Activated CD4-positive, alpha-beta T cell treated with anti-CD3 and anti-CD28 coated beads, Interleukin-2, Interleukin-4, amounts not matched to agents 100 ng/mL and 50 ng/mL, durations not matched to agents 16 hours and 8 hours (primary cell): ENCODE data around the gene GFY.

Experiments
- DNase-seq: peaks from one replicate; pipeline ENCODE4 v3.0.0-alpha.2; 2020; ENCODE audit warnings: low spot score

Gene GFY

GRCh38 chr19:49425178-49425577 lies at the start of gene GFY:
TSS of gene GFY (plus strand) at chr19:49425388. CDS start at chr19:49426431, 1,043 bp downstream.
- no peak for DNase-seq

DNA sequence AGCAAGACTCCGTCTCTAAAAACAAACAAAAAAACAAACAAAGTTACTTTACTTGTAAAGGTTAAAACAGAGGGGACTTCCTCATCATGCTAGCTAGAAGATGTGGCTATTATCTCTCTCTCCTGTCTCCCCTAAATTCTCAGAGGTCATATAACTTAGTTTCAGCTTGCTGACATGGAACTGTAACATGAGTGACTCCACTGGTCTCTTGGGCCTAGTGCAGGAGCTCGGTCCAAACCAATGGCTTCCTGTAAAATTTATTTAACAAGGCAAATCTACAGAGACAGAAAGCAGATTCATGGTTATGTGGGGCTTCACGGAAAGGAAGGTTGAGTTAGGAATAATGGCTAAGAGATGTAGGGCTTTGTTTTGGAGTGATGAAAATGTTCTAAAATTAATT lies 46.7 kb upstream of the GFY start:
- no peak for DNase-seq

DNA sequence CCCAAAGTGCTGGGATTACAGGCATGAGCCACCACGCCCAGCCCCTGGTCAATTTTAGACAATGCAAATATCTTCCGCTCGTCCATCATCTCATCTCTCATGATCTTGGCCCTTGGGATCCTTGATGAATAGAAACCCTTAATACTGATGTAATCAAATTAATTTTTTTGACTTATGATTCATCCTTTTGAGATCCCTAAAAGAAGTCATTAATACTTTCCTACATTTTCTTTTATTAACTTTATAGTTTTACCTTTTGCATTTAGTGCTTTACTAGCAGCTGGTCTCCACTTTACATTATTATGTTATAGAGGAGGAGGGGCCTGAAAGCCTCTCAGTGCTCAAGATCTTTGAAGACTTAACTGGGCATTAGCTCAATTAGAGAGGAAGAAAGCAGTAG lies 44.8 kb upstream of the GFY start:
- no peak for DNase-seq

DNA sequence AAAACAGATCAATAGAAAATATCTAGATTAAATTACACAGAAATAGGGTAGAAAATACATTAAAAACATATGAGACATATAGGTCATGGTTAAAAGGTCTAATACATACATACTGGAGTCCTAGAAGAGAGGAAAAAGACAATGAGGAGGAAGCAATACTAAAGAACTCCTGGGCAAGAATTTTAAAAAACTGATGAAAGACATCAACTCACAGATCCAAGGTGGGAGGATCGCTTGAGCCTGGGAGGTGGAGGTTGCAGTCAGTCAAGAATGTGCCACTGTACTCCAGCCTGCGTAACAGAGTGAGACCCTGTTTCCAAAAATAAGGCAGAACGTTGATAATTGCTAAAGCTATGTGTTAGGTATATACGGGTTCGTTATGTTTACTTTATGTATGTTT lies 42.5 kb upstream of the GFY start:
- DNase-seq, result no peak

GRCh38 chr19:49383599-49383998 lies 41.6 kb upstream of the GFY start:
- no peak for DNase-seq

- peak; percentile 53 for DNase-seq
Measured at GRCh38 chr19:49387936-49388372, 37.2 kb upstream of the GFY start, which contains the start of gene KASH5. TSS of gene KASH5 (plus strand) at chr19:49388249. CDS start at chr19:49390884, 2,635 bp downstream.

DNA sequence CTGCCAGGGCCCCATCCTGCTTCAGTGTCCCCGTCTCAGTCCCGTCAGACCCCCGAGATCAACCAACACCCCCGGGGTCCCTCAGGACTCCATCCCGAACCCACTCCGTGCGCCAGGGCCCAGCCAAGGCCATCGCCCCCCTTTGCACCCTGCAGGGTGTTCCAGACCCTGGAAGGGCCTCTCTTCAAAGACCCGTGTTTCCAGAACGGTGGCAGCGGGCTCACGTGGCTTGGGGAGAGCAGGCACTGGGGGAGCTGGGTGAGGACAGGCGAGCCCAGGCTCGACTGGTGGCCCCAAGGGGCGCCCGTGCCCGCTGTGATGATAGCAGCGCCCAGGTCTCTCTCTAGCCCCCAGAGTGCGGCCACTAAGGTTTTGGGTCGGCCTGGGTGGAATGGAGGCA lies 35.8 kb upstream of the GFY start:
- DNase-seq, result no peak

GRCh38 chr19:49390131-49390928 lies 34.9 kb upstream of the GFY start:
- no peak for DNase-seq

DNA sequence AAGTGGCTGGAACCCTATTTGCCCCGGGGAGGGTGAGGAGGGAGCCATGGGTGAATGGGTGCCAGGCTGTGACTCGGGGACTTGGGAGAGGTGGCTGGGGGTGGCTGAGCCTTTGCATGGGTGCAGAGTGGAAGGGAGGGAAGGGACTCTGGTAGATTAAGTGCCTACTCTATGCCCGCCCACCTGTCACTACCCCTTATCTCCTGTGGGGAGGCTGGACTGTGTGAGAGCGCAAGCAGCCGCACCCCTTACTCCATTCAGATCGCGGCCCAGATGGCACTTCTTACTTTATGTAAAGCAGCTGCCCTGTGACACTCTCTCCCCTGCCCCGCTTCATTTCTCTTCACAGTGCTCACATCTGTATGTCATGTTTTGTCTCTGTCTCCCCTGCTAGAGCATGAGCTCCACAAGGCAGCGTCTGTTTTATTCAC lies 34.2 kb upstream of the GFY start:
- no peak for DNase-seq

DNA sequence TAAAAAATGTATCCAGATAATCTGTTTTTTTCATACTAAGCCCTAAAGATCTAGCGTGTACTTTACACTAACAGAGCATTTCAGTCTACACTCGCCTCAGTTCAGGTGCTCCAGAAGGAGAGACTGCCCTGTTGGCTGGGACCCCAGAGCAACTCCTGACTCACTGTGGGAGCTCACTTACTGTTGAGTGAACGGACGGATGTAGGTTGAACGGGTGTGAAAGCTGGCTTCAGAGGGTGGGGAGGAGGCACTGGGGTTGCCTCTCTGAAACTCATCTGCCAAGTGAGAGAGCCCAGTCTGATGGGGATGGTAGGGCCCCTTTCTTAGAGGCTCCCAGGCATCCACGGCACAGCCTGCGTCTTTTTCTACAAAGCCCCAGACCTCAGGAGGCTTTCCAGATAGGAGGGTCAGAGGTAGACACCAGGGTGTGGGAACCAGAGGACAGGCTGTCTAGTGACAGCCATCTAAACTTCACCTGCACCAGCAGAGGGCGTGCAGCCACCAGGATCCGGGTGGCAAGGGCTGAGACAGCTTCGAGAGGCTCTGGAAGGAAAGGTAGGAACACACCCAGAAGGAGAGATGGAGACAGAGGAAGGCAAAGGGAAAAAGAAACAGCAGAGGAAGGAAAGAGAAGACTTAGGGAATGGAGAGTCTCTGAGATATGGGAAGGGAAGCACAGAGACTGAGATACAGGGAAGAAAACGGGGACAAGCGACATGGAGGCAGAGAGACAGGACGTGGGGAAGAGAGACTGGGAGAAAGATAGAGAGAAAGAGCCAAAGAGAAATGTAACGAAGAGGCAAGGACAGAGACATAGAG lies 33.4 kb upstream of the GFY start:
- DNase-seq, result peak; percentile 79

GRCh38 chr19:49393881-49394280 lies 31.3 kb upstream of the GFY start:
- DNase-seq, result no peak

DNA sequence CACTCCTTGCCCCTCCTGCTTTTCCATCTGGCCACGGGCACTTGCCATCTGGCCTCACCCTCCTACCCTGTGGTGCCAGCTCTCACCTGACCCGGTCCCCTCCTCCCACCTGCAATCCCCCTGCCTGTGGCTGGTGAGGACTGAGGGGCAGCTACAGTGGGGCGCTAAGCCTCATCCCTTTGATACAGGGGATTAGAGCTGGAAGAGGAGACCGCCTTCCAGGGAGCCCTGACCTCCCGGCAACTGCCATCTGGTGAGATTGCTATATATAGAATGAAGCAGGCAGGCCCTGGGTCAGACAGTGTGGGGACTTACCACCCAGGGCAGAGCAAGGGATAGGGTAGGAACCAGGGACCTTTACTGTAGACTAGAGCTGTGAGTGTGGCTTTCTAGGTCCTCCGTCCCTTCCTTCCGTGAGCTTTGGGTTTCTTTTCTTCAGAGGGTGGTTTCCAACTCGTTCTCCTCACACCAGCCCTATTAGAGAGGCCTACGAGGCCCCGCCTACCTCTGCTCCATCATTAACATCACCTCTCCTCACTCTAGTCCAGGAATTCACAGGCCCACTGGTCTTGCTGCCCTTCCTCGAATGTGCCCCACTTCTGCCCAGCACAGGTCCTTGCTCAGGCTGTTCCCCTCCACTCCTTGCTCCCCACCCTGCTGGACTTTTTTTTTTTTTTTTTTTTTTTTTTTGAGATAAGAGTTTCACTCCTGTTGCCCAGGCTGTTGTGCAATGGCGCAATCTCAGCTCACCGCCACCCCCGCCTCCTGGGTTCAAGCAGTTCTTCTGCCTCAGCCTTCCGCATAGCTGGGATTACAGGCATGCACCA lies 29.4 kb upstream of the GFY start:
- DNase-seq, result no peak

DNA sequence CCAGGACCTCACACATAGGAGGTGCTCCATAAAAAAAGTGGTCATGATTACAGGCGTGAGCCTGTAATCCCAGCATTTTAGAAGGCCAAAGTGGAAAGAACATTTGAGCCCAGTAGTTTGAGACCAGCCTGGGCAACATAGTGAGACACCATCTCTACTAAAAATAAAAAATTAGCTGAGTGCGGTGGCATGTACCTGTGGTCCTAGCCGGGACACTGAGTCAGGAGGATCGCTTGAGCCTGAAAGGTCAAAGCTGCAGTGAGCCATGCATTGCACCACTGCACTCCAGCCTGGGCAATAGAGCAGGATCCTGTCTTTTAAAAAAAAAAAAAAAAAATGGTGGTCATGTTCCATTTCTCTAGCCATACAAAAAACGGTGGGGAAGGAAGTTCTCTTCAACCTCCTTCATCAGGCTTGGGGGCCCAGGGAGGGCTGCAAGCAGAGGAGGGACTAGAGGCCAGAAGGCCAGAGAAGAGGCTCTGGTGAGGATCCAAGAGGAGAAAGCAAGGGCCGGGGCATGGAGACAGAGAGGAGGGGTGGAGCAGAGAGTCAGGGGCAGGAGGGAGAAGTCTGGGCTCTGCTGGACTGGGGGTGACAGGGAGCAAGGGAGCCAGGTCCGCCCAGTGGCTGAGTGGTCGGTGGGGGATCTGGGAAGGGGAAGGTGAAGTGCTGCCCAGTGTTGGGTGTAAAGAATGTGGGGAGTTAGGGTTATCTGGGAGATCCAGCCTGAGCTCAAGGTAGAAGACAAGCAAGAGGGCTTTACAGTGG lies 28.3 kb upstream of the GFY start:
- no peak for DNase-seq

- no peak for DNase-seq
Measured at GRCh38 chr19:49398001-49398615, 27.1 kb upstream of the GFY start.

DNA sequence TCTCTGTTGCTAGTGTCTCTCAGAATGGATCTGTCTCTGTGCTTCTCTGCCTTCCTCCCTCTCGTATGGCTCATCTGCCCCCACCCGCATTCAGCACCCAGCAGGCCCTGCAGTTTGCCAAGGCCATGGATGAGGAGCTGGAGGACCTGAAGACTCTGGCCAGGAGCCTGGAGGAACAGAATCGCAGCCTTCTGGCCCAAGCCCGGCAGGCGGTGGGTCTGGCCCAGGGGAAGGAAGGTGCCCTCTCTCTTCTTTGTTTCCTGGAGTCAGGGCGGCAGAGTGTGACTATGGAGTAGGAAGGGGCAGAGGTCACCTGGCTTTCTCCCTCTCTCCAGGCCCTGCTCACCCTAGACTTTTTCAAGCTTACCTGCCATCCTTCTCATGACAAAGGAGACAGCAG lies 26.3 kb upstream of the GFY start:
- DNase-seq, result no peak

DNA sequence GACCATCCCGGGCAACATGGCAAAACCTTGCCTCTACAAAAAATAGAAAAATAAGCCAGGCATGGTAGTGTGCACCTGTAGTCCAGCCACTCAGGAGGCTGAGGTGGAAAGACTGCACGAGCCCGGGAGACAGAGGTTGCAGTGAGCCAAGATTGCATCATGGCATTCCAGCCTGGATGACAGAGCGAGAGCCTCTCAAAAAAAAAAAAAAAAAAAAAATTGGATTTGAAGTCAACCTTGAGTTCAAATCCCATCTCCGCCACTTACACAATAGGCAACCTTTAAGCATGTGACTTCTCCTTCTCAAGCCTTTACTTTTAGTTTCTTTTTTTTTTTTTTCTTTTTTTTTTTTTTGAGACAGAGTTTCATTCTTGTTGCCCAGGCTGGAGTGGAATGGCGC lies 25.2 kb upstream of the GFY start:
- DNase-seq, result no peak

DNA sequence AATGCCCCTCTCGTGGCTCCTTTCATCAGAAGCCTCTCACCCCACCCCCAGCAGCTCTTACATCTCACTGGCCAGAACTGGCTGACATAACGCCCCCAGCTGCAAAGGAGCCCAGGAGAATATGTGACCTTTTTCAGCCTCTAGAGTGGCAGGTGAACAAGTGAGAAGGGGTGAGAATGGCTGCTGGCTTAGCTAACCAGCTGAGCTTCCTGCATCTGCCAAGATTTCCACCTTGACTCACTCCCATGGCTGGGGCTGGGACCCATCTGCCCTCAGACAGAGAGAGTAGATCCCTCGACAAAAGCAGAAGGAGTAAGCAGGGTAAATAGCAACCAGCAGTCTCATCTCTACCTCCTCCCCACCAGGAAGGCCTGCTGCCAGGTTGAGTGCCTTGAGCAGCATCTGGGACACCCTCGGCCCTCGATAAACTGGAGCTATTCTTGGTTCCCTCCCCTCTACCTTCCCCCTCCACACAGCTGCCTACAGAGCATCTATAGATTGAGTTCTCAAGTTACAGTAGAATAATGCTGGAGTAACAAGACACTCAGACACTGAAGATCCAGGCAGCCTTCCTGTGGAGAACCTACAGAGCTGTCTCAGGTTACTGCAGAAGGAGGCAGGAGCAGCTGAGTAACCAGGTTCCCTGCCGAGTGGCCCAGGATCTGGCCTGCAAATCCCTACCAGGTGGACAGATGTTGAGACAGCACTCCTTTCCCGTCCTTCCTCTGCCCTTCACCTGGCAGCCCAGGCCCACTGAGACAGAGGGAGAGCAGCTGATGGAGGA lies 21.6 kb upstream of the GFY start:
- DNase-seq, result no peak

GRCh38 chr19:49407079-49407478 lies 18.1 kb upstream of the GFY start:
- DNase-seq, result no peak

GRCh38 chr19:49407482-49408015 lies 17.6 kb upstream of the GFY start:
- DNase-seq, result no peak
